Aorta (tissue), 5 donors: ENCODE measurements around the gene AMBRA1. TPM values are rescaled to one million over a fixed set of nuclear protein-coding genes. Genes with fewer than 3 reads are reported as not detected.
A peak's percentile ranks its signal among the peaks of the same experiment; 100 is the strongest.

ENCODE experiments used
- ATAC-seq: fragments of 200-7000 bp; cut with Tn5 transposase; one replicate; pipeline ENCODE4 v1.9.1; 2022; ENCODE audit warnings: moderate library complexity; ENCODE audit not compliant: low FRiP score
- DNase-seq, 2 donors: peaks; one replicate each; pipeline ENCODE4 v3.0.0-alpha.2; 2020
- H3K27ac ChIP-seq, 2 donors: one replicate each; pipeline ENCODE4 v1.5.1; 2013; ENCODE audit warnings: low read length in 2 of 2, mild to moderate bottlenecking in 2 of 2, moderate library complexity in 2 of 2, control low read depth in 1 of 2, inconsistent platforms in 1 of 2, low read depth in 1 of 2
- H3K27me3 ChIP-seq, 2 donors: one replicate each; pipeline ENCODE4 v1.6.1; 2013; ENCODE audit warnings: control low read depth in 1 of 2, low read length in 1 of 2, mild to moderate bottlenecking in 1 of 2, moderate library complexity in 1 of 2; ENCODE audit not compliant: insufficient read depth in 2 of 2, control insufficient read depth in 1 of 2
- H3K36me3 ChIP-seq, 2 donors: one replicate each; pipeline ENCODE4 v1.6.1; 2013; ENCODE audit warnings: control low read depth in 1 of 2, low read length in 1 of 2, mild to moderate bottlenecking in 1 of 2; ENCODE audit not compliant: insufficient read depth in 2 of 2, control insufficient read depth in 1 of 2
- H3K4me1 ChIP-seq, 2 donors: one replicate each; pipeline ENCODE4 v1.6.1; 2013; ENCODE audit warnings: low read length in 2 of 2, control low read depth in 1 of 2, mild to moderate bottlenecking in 1 of 2, moderate library complexity in 1 of 2; ENCODE audit not compliant: insufficient read depth in 2 of 2, control insufficient read depth in 1 of 2
- H3K4me3 ChIP-seq, 2 donors: one replicate each; pipeline ENCODE4 v1.5.1; 2013; ENCODE audit warnings: low read length in 2 of 2, control low read depth in 1 of 2, mild to moderate bottlenecking in 1 of 2
- H3K9me3 ChIP-seq: one replicate; pipeline ENCODE4 v1.6.1; 2013; ENCODE audit warnings: mild to moderate bottlenecking, low read length; ENCODE audit not compliant: control insufficient read depth
- WGBS, 2 donors: extraction: QIAGEN DNeasy Blood & Tissue Kit; methylation state at CpG; one replicate each; pipeline ENCODE4 v1.1.7; 2013; 5-methylcytosine and 5-hydroxymethylcytosine counted together
- intact Hi-C, 2 donors: fragments of 100-400 bp; cut with DNase I; formaldehyde crosslinking; loops; one replicate each; pipeline versions ENCODE4 v1.14.2 to v1.15.0; 2022
- polyA plus RNA-seq, 2 donors: library from polyadenylated mRNA; stranded (reverse); fragments of 200-250 nt; gene quantifications; one replicate each; pipeline ENCODE4 v1.2.3, GENCODE V29; 2013
- total RNA-seq, 2 donors: library from RNA; stranded (reverse); fragmentation: NEBNext Ultra II Directional; extraction: Animal tissue kit (Norgen Biotek cat#: 25700); gene quantifications; one replicate each; pipeline ENCODE4 v1.2.1, GENCODE V29; 2021
- donor health status: healthy with polysubstance abuse.
- donor health status: Bipolar disorder and iron deficiency.
- donor health status: DM: no; HTN: no; CAD: no.
- donor health status: DM: no; HTN: no; CAD: no.
- donor health status: DM: yes; HTN: yes; CAD: no.

The AMBRA1 gene
- total and polyA plus RNA-seq, 4 donors = 2.6 to 35.0 (median 16.8) TPM

- H3K27ac ChIP-seq = no peak overlapping the region
- no peak for DNase-seq
- H3K4me1 ChIP-seq = peaks cover 0 to 2% of the 10 kb centered on the region in 2 donors
- H3K27me3 ChIP-seq = no peaks in the 10 kb centered on the region
- no peak for ATAC-seq
- intact Hi-C loops = loop anchor here (2.0 to 5.0 kb wide), 2 partner anchors 147 to 148 kb away; no protein-coding TSS in a partner anchor
- 87 to 92% methylated on average over 4 of the region's 4 CpGs for WGBS, 2 donors
- no peaks in the 10 kb centered on the region for H3K9me3 ChIP-seq
- H3K36me3 ChIP-seq = peaks cover 0 to 5% of the 10 kb centered on the region in 2 donors
- H3K4me3 ChIP-seq = no peak overlapping the region
Observed at GRCh38 chr11:46535688-46536087, 58.1 kb downstream of the AMBRA1 start.

- ATAC-seq = no peak
- WGBS, 2 donors = 81 to 84% methylated on average over 5 of the region's 5 CpGs
- intact Hi-C loops = loop anchor here in 1 of 2 donors (5.0 kb wide), 1 partner anchor 147 kb away; no protein-coding TSS in a partner anchor
Observed at GRCh38 chr11:46534711-46535110, 59.1 kb downstream of the AMBRA1 start.

GRCh38 chr11:46533396-46534100, 60.3 kb downstream of the AMBRA1 start:
- Histone ChIP-seq H3K36me3 (peaks cover 0 to 2% of the 10 kb centered on the region in 2 donors), H3K27me3 (no peaks in the 10 kb centered on the region), H3K4me3 (no peak overlapping the region), H3K4me1 (peaks cover 2 to 3% of the 10 kb centered on the region in 2 donors), H3K9me3 (no peaks in the 10 kb centered on the region), H3K27ac (no peak overlapping the region)
- ATAC-seq (no peak), DNase-seq (no peak)
- intact Hi-C loops = no loop called here
- WGBS, 2 donors = 81 to 83% methylated on average over 9 of the region's 9 CpGs

More at GRCh38 chr11:46534711-46535110, 59.1 kb downstream of the AMBRA1 start:
- H3K4me1 ChIP-seq = peaks cover 0 to 2% of the 10 kb centered on the region in 2 donors
- peaks cover 0 to 2% of the 10 kb centered on the region in 2 donors for H3K36me3 ChIP-seq
- no peaks in the 10 kb centered on the region for H3K27me3 ChIP-seq
- no peaks in the 10 kb centered on the region for H3K9me3 ChIP-seq
- no peak for DNase-seq
- no peak overlapping the region for H3K27ac ChIP-seq
- no peak overlapping the region for H3K4me3 ChIP-seq

GRCh38 chr11:46529928-46530574, 63.8 kb downstream of the AMBRA1 start:
- Histone ChIP-seq H3K9me3 (no peaks in the 10 kb centered on the region), H3K4me1 (peaks cover 2 to 3% of the 10 kb centered on the region in 2 donors), H3K27me3 (no peaks in the 10 kb centered on the region), H3K36me3 (peaks cover 0 to 2% of the 10 kb centered on the region in 2 donors), H3K4me3 (no peak overlapping the region), H3K27ac (no peak overlapping the region)
- DNase-seq (no peak), ATAC-seq (no peak)
- WGBS, 2 donors = 88 to 90% methylated on average over 6 of the region's 6 CpGs
- intact Hi-C loops = no loop called here

GRCh38 chr11:46529095-46529905, 64.5 kb downstream of the AMBRA1 start:
- Histone ChIP-seq H3K9me3 (no peaks in the 10 kb centered on the region), H3K4me3 (no peak overlapping the region), H3K36me3 (peaks cover 0 to 2% of the 10 kb centered on the region in 2 donors), H3K27ac (no peak overlapping the region), H3K27me3 (no peaks in the 10 kb centered on the region), H3K4me1 (peaks cover 2 to 3% of the 10 kb centered on the region in 2 donors)
- peak in 1 of 2 donors; percentile 64 for DNase-seq
- peak; percentile 80 for ATAC-seq
- 52 to 53% methylated on average over 4 of the region's 4 CpGs for WGBS, 2 donors
- intact Hi-C loops = no loop called here

- intact Hi-C loops = no loop called here
- no peak overlapping the region for H3K27ac ChIP-seq
- DNase-seq = no peak
- H3K4me3 ChIP-seq = no peak overlapping the region
- no peaks in the 10 kb centered on the region for H3K27me3 ChIP-seq
- no peak for ATAC-seq
- 89% methylated on average over 8 of the region's 8 CpGs for WGBS, 2 donors
- no peaks in the 10 kb centered on the region for H3K9me3 ChIP-seq
- H3K36me3 ChIP-seq = no peaks in the 10 kb centered on the region
- peaks cover 2 to 3% of the 10 kb centered on the region in 2 donors for H3K4me1 ChIP-seq
Observed at GRCh38 chr11:46528445-46529094, 65.3 kb downstream of the AMBRA1 start.

GRCh38 chr11:46527591-46528130, 66.2 kb downstream of the AMBRA1 start:
- Histone ChIP-seq H3K27me3 (no peaks in the 10 kb centered on the region), H3K9me3 (no peaks in the 10 kb centered on the region), H3K36me3 (no peaks in the 10 kb centered on the region), H3K27ac (no peak overlapping the region), H3K4me1 (peaks cover 2 to 3% of the 10 kb centered on the region in 2 donors), H3K4me3 (no peak overlapping the region)
- intact Hi-C loops = no loop called here
- DNase-seq (no peak), ATAC-seq (no peak)
- 95 to 100% methylated on average over 1 of the region's 1 CpG for WGBS, 2 donors
